ENCODE data around the gene ZFPM1. TPM values are rescaled to one million over a fixed set of nuclear protein-coding genes. Genes with fewer than 3 reads are reported as not detected.

The ZFPM1 gene
- total RNA-seq, 1 donor from 2014 or later, result 35.0 TPM

GRCh38 chr16:88417684-88418476 is 35.2 kb upstream of the ZFPM1 start:
- ChIA-PET POLR2A (no interaction called here), CTCF (no interaction called here)
- Mint-ChIP-seq H3K9me3 (no peaks in the 10 kb centered on the region), H3K4me3 (no peak overlapping the region), H3K27me3 (no peaks in the 10 kb centered on the region), H3K27ac (no peak overlapping the region), H3K36me3 (ENCODE audit: low read depth) (no peaks in the 10 kb centered on the region), H3K4me1 (no peaks in the 10 kb centered on the region)
- no peak for TF ChIP-seq CTCF (IDR thresholded peaks at IDR 0.05)
- intact Hi-C loops (cut with micrococcal nuclease), result no loop called here
- ATAC-seq (ENCODE audit: low read depth), result no peak
- no peak for DNase-seq

GRCh38 chr16:88418869-88419268 is 34.2 kb upstream of the ZFPM1 start:
- Mint-ChIP-seq H3K27me3 (no peaks in the 10 kb centered on the region), H3K9me3 (no peaks in the 10 kb centered on the region), H3K27ac (no peak overlapping the region), H3K4me1 (no peaks in the 10 kb centered on the region), H3K36me3 (ENCODE audit: low read depth) (no peaks in the 10 kb centered on the region), H3K4me3 (no peak overlapping the region)
- no peak for TF ChIP-seq CTCF (IDR thresholded peaks at IDR 0.05)
- DNase-seq (no peak), ATAC-seq (ENCODE audit: low read depth) (no peak)
- CTCF ChIA-PET, result no interaction called here
- intact Hi-C loops (cut with micrococcal nuclease), result no loop called here
- POLR2A ChIA-PET, result no interaction called here

- TF ChIP-seq CTCF (IDR thresholded peaks at IDR 0.05), result no peak
- POLR2A ChIA-PET, result no interaction called here
- Mint-ChIP-seq H3K4me3 (no peak overlapping the region), H3K4me1 (no peaks in the 10 kb centered on the region), H3K36me3 (ENCODE audit: low read depth) (no peaks in the 10 kb centered on the region), H3K27me3 (no peaks in the 10 kb centered on the region), H3K9me3 (no peaks in the 10 kb centered on the region), H3K27ac (no peak overlapping the region)
- CTCF ChIA-PET, result no interaction called here
- DNase-seq (no peak), ATAC-seq (ENCODE audit: low read depth) (no peak)
- intact Hi-C loops (cut with micrococcal nuclease), result no loop called here
Measured at GRCh38 chr16:88419790-88420189, 33.3 kb upstream of the ZFPM1 start.

GRCh38 chr16:88420496-88420895 is 32.6 kb upstream of the ZFPM1 start:
- H3K9me3 Mint-ChIP-seq, result no peaks in the 10 kb centered on the region
- H3K27ac Mint-ChIP-seq, result no peak overlapping the region
- H3K4me1 Mint-ChIP-seq, result no peaks in the 10 kb centered on the region
- intact Hi-C loops (cut with micrococcal nuclease), result no loop called here
- no peak for TF ChIP-seq CTCF (IDR thresholded peaks at IDR 0.05)
- CTCF ChIA-PET, result no interaction called here
- no peaks in the 10 kb centered on the region for H3K27me3 Mint-ChIP-seq
- POLR2A ChIA-PET, result no interaction called here
- H3K4me3 Mint-ChIP-seq, result no peak overlapping the region
- DNase-seq, result no peak
- no peak for ATAC-seq (ENCODE audit: low read depth)
- no peaks in the 10 kb centered on the region for H3K36me3 Mint-ChIP-seq (ENCODE audit: low read depth)

GRCh38 chr16:88421301-88421700 is 31.8 kb upstream of the ZFPM1 start:
- intact Hi-C loops (cut with micrococcal nuclease), result no loop called here

More at GRCh38 chr16:88421301-88421700, 31.8 kb upstream of the ZFPM1 start:
- ChIA-PET POLR2A (no interaction called here), CTCF (no interaction called here)
- H3K27ac Mint-ChIP-seq, result no peak overlapping the region
- no peak overlapping the region for H3K4me3 Mint-ChIP-seq
- DNase-seq (no peak), ATAC-seq (ENCODE audit: low read depth) (no peak)
- no peak for TF ChIP-seq CTCF (IDR thresholded peaks at IDR 0.05)
- no peaks in the 10 kb centered on the region for H3K4me1 Mint-ChIP-seq
- no peaks in the 10 kb centered on the region for H3K36me3 Mint-ChIP-seq (ENCODE audit: low read depth)
- no peaks in the 10 kb centered on the region for H3K27me3 Mint-ChIP-seq
- H3K9me3 Mint-ChIP-seq, result no peaks in the 10 kb centered on the region
